Measurements from ENCODE around the gene ZNF436. TPM values are rescaled to one million over a fixed set of nuclear protein-coding genes. Genes with fewer than 3 reads are reported as not detected.
A peak's percentile ranks its signal among the peaks of the same experiment; 100 is the strongest.

ZNF436 gene
- total and polyA plus RNA-seq, 9 of the 15 experiments (the other 6 are each of a cell fraction or from before 2014, with no cell fraction given): 2.1 to 11.3 (median 6.8) TPM

DNA sequence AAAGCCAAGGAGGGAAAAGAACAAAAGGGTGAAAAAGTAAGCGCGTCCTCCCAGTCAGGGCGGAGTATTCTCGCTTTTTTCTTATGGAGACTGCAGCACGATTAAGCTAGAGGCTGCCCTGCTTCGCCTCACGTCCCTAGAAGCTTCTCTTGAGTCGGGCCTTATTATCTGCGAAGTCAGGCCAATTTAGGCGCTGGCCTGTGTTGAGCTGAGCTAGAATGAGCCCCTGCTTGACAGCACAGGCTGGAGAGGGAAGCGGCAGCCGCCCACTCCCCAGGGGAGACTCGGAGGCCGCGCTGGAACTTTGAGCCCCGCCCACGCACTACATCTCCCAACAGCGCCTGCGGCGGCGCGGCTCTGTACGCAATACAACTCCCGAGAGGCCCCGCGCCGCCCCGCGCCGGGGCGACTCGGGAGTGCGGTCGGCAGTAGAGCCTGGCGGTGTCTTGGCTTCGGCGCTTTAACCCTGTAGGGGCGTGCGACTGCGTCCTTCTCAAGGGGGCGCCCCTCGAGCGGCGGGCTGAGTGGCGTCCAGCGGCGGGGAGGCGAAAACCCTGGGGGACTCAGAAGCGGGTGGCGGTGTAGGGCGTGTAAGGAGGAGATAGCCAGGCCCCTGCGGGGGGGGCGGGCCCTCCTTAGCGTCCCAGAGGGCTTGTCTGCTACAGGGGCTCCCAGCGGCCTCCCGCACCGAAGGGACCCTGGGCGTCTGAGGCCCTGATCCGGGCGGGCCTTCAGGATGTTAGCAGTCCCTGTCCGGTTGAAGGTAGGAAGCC is 888 bp downstream of the ZNF436 start (continued):
- TF ChIP-seq, protein P1, sequence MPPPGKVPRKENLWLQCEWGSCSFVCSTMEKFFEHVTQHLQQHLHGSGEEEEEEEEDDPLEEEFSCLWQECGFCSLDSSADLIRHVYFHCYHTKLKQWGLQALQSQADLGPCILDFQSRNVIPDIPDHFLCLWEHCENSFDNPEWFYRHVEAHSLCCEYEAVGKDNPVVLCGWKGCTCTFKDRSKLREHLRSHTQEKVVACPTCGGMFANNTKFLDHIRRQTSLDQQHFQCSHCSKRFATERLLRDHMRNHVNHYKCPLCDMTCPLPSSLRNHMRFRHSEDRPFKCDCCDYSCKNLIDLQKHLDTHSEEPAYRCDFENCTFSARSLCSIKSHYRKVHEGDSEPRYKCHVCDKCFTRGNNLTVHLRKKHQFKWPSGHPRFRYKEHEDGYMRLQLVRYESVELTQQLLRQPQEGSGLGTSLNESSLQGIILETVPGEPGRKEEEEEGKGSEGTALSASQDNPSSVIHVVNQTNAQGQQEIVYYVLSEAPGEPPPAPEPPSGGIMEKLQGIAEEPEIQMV (tag; conservative IDR thresholded peaks at IDR 0.05; ENCODE audit: low read depth): no peak
- peak; percentile 95 for TF ChIP-seq MAZ (CRISPR knock-in tag; conservative IDR thresholded peaks at IDR 0.05 in 1 of 2, IDR thresholded peaks at IDR 0.05 in 1 of 2)
- peak; percentile 23 for TF ChIP-seq ZFP36 (IDR thresholded peaks at IDR 0.05; ENCODE audit: low read depth, low read length, partially characterized antibody)
- TF ChIP-seq PTRF (tag; IDR thresholded peaks at IDR 0.05): no peak
- TF ChIP-seq RBM17 (IDR thresholded peaks at IDR 0.05; ENCODE audit: borderline replicate concordance, low read depth, low read length): no peak
- no peak for TF ChIP-seq PTTG1 (tag; IDR thresholded peaks at IDR 0.05; ENCODE audit: low read depth)
- TF ChIP-seq, protein P2, sequence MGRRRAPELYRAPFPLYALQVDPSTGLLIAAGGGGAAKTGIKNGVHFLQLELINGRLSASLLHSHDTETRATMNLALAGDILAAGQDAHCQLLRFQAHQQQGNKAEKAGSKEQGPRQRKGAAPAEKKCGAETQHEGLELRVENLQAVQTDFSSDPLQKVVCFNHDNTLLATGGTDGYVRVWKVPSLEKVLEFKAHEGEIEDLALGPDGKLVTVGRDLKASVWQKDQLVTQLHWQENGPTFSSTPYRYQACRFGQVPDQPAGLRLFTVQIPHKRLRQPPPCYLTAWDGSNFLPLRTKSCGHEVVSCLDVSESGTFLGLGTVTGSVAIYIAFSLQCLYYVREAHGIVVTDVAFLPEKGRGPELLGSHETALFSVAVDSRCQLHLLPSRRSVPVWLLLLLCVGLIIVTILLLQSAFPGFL (CRISPR knock-in tag; IDR thresholded peaks at IDR 0.05): 0 out of 2 replicates have a peak, but pooled peaks have one; percentile 65
- peak in 1 of 2 experiments; percentile 73; a peak in 2 of 4 replicates for TF ChIP-seq TBL1XR1 (IDR thresholded peaks at IDR 0.05; ENCODE audit: low read length in 2 of 2)
- TF ChIP-seq HLTF (IDR thresholded peaks at IDR 0.05): peak; percentile 36; the same call in 1 of the 2 replicates
- TF ChIP-seq, protein P3, sequence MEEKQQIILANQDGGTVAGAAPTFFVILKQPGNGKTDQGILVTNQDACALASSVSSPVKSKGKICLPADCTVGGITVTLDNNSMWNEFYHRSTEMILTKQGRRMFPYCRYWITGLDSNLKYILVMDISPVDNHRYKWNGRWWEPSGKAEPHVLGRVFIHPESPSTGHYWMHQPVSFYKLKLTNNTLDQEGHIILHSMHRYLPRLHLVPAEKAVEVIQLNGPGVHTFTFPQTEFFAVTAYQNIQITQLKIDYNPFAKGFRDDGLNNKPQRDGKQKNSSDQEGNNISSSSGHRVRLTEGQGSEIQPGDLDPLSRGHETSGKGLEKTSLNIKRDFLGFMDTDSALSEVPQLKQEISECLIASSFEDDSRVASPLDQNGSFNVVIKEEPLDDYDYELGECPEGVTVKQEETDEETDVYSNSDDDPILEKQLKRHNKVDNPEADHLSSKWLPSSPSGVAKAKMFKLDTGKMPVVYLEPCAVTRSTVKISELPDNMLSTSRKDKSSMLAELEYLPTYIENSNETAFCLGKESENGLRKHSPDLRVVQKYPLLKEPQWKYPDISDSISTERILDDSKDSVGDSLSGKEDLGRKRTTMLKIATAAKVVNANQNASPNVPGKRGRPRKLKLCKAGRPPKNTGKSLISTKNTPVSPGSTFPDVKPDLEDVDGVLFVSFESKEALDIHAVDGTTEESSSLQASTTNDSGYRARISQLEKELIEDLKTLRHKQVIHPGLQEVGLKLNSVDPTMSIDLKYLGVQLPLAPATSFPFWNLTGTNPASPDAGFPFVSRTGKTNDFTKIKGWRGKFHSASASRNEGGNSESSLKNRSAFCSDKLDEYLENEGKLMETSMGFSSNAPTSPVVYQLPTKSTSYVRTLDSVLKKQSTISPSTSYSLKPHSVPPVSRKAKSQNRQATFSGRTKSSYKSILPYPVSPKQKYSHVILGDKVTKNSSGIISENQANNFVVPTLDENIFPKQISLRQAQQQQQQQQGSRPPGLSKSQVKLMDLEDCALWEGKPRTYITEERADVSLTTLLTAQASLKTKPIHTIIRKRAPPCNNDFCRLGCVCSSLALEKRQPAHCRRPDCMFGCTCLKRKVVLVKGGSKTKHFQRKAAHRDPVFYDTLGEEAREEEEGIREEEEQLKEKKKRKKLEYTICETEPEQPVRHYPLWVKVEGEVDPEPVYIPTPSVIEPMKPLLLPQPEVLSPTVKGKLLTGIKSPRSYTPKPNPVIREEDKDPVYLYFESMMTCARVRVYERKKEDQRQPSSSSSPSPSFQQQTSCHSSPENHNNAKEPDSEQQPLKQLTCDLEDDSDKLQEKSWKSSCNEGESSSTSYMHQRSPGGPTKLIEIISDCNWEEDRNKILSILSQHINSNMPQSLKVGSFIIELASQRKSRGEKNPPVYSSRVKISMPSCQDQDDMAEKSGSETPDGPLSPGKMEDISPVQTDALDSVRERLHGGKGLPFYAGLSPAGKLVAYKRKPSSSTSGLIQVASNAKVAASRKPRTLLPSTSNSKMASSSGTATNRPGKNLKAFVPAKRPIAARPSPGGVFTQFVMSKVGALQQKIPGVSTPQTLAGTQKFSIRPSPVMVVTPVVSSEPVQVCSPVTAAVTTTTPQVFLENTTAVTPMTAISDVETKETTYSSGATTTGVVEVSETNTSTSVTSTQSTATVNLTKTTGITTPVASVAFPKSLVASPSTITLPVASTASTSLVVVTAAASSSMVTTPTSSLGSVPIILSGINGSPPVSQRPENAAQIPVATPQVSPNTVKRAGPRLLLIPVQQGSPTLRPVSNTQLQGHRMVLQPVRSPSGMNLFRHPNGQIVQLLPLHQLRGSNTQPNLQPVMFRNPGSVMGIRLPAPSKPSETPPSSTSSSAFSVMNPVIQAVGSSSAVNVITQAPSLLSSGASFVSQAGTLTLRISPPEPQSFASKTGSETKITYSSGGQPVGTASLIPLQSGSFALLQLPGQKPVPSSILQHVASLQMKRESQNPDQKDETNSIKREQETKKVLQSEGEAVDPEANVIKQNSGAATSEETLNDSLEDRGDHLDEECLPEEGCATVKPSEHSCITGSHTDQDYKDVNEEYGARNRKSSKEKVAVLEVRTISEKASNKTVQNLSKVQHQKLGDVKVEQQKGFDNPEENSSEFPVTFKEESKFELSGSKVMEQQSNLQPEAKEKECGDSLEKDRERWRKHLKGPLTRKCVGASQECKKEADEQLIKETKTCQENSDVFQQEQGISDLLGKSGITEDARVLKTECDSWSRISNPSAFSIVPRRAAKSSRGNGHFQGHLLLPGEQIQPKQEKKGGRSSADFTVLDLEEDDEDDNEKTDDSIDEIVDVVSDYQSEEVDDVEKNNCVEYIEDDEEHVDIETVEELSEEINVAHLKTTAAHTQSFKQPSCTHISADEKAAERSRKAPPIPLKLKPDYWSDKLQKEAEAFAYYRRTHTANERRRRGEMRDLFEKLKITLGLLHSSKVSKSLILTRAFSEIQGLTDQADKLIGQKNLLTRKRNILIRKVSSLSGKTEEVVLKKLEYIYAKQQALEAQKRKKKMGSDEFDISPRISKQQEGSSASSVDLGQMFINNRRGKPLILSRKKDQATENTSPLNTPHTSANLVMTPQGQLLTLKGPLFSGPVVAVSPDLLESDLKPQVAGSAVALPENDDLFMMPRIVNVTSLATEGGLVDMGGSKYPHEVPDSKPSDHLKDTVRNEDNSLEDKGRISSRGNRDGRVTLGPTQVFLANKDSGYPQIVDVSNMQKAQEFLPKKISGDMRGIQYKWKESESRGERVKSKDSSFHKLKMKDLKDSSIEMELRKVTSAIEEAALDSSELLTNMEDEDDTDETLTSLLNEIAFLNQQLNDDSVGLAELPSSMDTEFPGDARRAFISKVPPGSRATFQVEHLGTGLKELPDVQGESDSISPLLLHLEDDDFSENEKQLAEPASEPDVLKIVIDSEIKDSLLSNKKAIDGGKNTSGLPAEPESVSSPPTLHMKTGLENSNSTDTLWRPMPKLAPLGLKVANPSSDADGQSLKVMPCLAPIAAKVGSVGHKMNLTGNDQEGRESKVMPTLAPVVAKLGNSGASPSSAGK (IDR thresholded peaks at IDR 0.05): no peak; the same call in 1 of the 2 replicates
- peak; percentile 98 for TF ChIP-seq ZFX (CRISPR knock-in tag; IDR thresholded peaks at IDR 0.05)
- TF ChIP-seq TCF7L2 (IDR thresholded peaks at IDR 0.05; ENCODE audit: low read depth, low read length): no peak
- TF ChIP-seq POLR3G (IDR thresholded peaks at IDR 0.05; ENCODE audit: extremely low read depth, insufficient read length, insufficient replicate concordance): no peak
